ENCODE measurements around the gene CIRBP.

GRCh38 chr19:1224047-1224825 lies 44.9 kb upstream of the CIRBP start:
- TF ChIP-seq CTCF (IDR thresholded peaks at IDR 0.05), result no peak
- TF ChIP-seq POLR2A (IDR thresholded peaks at IDR 0.05), result no peak
- no peak for TF ChIP-seq POLR2AphosphoS5 (IDR thresholded peaks at IDR 0.05; ENCODE audit: insufficient read depth in 1 of 2, low read depth in 1 of 2)

Measured in vagina (tissue), 2 donors.